Fibroblast of the aortic adventitia (primary cell): ENCODE results near the gene FLVCR1. TPM values are rescaled to one million over a fixed set of nuclear protein-coding genes. Genes with fewer than 3 reads are reported as not detected.
"Not testable (repeated sequence)": the region's sequence is repeated elsewhere in the genome, so short reads cannot be mapped to it uniquely, and the experiment has no call there.

Experiments
- DNase-seq: peaks from one replicate; pipeline ENCODE4 v3.0.0-alpha.2; 2010; ENCODE audit warnings: low read depth
- H3K4me3 ChIP-seq: 2 replicates; pipeline ENCODE4 v1.5.1; 2011; ENCODE audit warnings: low read depth, mild to moderate bottlenecking, control low read depth, low read length, moderate library complexity
- CTCF ChIP-seq: IDR thresholded peaks from 2 replicates; pipeline ENCODE4 v1.5.1; 2011; ENCODE audit warnings: mild to moderate bottlenecking, low read length, control low read depth, inconsistent platforms; ENCODE audit not compliant: insufficient read depth
- total RNA-seq: library from RNA; depleted of rRNA; stranded (reverse); fragments of >200 nt; gene quantifications from 2 replicates; pipeline ENCODE4 v1.2.3, GENCODE V29; 2012; ENCODE audit warnings: low replicate concordance

The FLVCR1 gene
- total RNA-seq, 1 donor: 5.8 TPM

GRCh38 chr1:212903664-212904063, 45.6 kb downstream of the FLVCR1 start:
- TF ChIP-seq CTCF: no peak

DNA sequence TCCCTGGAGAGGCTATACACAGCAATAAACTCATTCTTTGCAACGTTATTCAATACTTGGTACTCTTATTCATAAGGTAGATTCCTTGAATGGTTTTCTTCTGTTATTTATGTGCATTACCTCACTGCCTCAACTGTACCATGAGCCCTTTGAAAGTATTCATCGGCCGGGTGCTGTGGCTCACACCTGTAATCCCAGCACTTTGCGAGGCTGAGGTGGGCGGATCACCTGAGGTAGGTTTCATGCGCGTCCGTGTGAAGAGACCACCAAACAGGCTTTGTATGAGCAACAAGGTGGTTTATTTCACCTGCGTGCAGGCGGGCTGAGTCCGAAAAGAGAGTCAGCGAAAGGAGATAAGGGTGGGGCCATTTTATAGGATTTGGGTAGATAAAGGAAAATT, 50.0 kb downstream of the FLVCR1 start:
- not testable (repeated sequence) for H3K4me3 ChIP-seq, DNase-seq

More at GRCh38 chr1:212903664-212904063, 45.6 kb downstream of the FLVCR1 start:
- DNase-seq: no peak
- no peak overlapping the region for H3K4me3 ChIP-seq

DNA sequence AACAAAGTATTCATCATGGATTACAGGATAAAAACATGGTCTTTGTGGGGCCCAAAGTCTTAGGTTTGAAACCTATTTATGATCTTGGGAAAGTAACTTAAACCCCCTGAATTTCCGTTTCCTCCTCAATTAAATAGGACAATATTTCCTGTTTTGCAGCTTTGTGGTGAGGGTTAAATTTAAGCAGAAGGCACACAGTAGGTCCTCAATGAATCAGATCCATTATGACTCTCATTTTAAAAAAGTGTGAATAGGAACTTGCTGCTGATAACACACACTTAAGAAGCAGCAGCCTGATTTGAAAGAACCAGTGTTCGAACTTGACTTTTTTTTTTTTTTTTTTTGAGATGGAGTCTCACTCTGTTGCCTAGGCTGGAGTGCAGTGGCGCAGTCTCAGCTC, 50.9 kb downstream of the FLVCR1 start:
- no peak for DNase-seq
- no peak overlapping the region for H3K4me3 ChIP-seq
- no peak for TF ChIP-seq CTCF

GRCh38 chr1:212909652-212910063, 51.6 kb downstream of the FLVCR1 start:
- no peak for DNase-seq
- no peak for TF ChIP-seq CTCF
- no peak overlapping the region for H3K4me3 ChIP-seq

DNA sequence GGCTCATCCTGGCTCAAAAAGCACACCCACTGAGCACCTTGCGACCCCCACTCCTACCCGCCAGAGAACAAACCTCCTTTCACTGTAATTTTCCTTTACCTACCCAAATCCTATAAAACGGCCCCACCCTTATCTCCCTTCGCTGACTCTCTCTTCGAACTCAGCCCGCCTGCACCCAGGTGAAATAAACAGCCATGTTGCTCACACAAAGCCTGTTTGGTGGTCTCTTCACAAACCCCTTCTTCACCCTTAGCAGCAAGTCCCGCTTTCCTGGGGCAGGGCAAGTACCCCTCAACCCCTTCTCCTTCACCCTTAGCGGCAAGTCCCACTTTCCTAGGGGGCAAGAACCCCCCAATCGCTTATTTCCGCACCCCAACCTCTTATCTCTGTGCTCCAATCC, 52.1 kb downstream of the FLVCR1 start:
- DNase-seq, H3K4me3 ChIP-seq: not testable (repeated sequence)

- not testable (repeated sequence) for H3K4me3 ChIP-seq, DNase-seq
These were observed 55.6 kb downstream of the FLVCR1 start for GRCh38 chr1:212913638-212914037.

GRCh38 chr1:212914110-212914509, 56.0 kb downstream of the FLVCR1 start:
- not testable (repeated sequence) for DNase-seq, H3K4me3 ChIP-seq

DNA sequence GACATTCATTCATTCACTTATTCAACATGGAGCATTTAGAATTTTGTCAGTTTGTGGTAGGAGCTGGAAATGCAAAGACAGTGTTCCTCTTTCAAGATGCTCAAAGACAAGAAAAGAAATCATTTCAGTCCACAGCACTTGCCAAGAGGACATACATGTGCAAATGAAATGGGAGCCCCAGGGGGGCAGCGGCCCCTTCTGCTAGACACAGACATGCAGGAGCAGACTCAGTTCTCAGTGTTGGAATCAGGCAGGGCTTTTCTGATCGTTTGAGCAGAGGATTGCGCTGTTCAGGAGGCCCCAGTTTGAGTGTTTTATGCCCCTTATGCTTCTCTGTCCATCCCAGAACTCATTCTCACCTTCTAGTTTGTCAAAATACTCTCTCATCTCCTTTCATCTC, 56.7 kb downstream of the FLVCR1 start:
- no peak for TF ChIP-seq CTCF
- no peak for DNase-seq
- no peak overlapping the region for H3K4me3 ChIP-seq

- TF ChIP-seq CTCF: peak; percentile 59
- no peak overlapping the region for H3K4me3 ChIP-seq
- peak; percentile 81 for DNase-seq
These were observed 57.4 kb downstream of the FLVCR1 start for GRCh38 chr1:212915245-212916091.
